Measurements from ENCODE around the gene EXPH5. TPM values are rescaled to one million over a fixed set of nuclear protein-coding genes. Genes with fewer than 3 reads are reported as not detected.

EXPH5 gene
- total and polyA plus RNA-seq, 12 donors: 0.14 to 7.4 (median 0.98) TPM

- H3K36me3 ChIP-seq (replicated peaks in 1 of 2): no peaks in the 10 kb centered on the region
- H3K9me3 ChIP-seq (replicated peaks in 1 of 3): no peaks in the 10 kb centered on the region
- no peak overlapping the region for H3K4me3 ChIP-seq
- H3K27me3 ChIP-seq: no peaks in the 10 kb centered on the region
- no peaks in the 10 kb centered on the region for H3K4me1 ChIP-seq (replicated peaks in 1 of 2)
- intact Hi-C loops (cut with DNase I): no loop called here
- TF ChIP-seq POLR2A (IDR thresholded peaks at IDR 0.05): no peak
- no peak for TF ChIP-seq CTCF (IDR thresholded peaks at IDR 0.05)
- WGBS, 4 donors: 83 to 96% (median 86%) methylated on average over 2 of the region's 2 CpGs
- H3K27ac ChIP-seq: no peak overlapping the region
- no peak for DNase-seq
These were observed 81.6 kb downstream of the EXPH5 start for GRCh38 chr11:108511851-108512474.

GRCh38 chr11:108508653-108509593 lies 84.6 kb downstream of the EXPH5 start:
- Histone ChIP-seq H3K4me1 (replicated peaks in 1 of 2) (no peaks in the 10 kb centered on the region), H3K4me3 (no peak overlapping the region), H3K36me3 (replicated peaks in 1 of 2) (no peaks in the 10 kb centered on the region), H3K27me3 (no peaks in the 10 kb centered on the region), H3K27ac (no peak overlapping the region), H3K9me3 (replicated peaks in 1 of 3) (no peaks in the 10 kb centered on the region)
- intact Hi-C loops (cut with DNase I): no loop called here
- 68 to 77% (median 69%) methylated on average over 3 of the region's 3 CpGs for WGBS, 4 donors
- DNase-seq: no peak
- TF ChIP-seq CTCF (IDR thresholded peaks at IDR 0.05) (no peak), POLR2A (IDR thresholded peaks at IDR 0.05) (no peak)

- Histone ChIP-seq H3K27me3 (no peaks in the 10 kb centered on the region), H3K4me1 (replicated peaks in 1 of 2) (peaks cover 8% of the 10 kb centered on the region in 2 donors), H3K27ac (peak overlapping the region in 1 of 5 donors; percentile 24), H3K36me3 (replicated peaks in 1 of 2) (no peaks in the 10 kb centered on the region), H3K9me3 (replicated peaks in 1 of 3) (no peaks in the 10 kb centered on the region), H3K4me3 (no peak overlapping the region)
- DNase-seq: no peak
- TF ChIP-seq CTCF (IDR thresholded peaks at IDR 0.05) (no peak), POLR2A (IDR thresholded peaks at IDR 0.05) (no peak)
- intact Hi-C loops (cut with DNase I): no loop called here
- WGBS, 4 donors: 56 to 69% (median 62%) methylated on average over 5 of the region's 5 CpGs
These were observed 92.2 kb downstream of the EXPH5 start for GRCh38 chr11:108501396-108501795.

- no peak for DNase-seq
- no peak overlapping the region for H3K4me3 ChIP-seq
- H3K36me3 ChIP-seq (replicated peaks in 1 of 2): no peaks in the 10 kb centered on the region
- H3K9me3 ChIP-seq (replicated peaks in 1 of 3): no peaks in the 10 kb centered on the region
- intact Hi-C loops (cut with DNase I): no loop called here
- WGBS, 4 donors: 51 to 67% (median 54%) methylated on average over 2 of the region's 2 CpGs
- no peaks in the 10 kb centered on the region for H3K27me3 ChIP-seq
- no peak for TF ChIP-seq CTCF (IDR thresholded peaks at IDR 0.05)
- no peak for TF ChIP-seq POLR2A (IDR thresholded peaks at IDR 0.05)
- H3K4me1 ChIP-seq (replicated peaks in 1 of 2): peaks cover 8 to 9% of the 10 kb centered on the region in 2 donors
- H3K27ac ChIP-seq: no peak overlapping the region
These were observed 92.8 kb downstream of the EXPH5 start for GRCh38 chr11:108500721-108501120.
